Large intestine (tissue), 3 donors: ENCODE data around the gene MYL5. TPM values are rescaled to one million over a fixed set of nuclear protein-coding genes. Genes with fewer than 3 reads are reported as not detected.

Source experiments
- DNase-seq, 2 donors: peaks; one replicate each; pipeline versions ENCODE4 v3.0.0 to v3.0.0-alpha.2; 2013
- H3K27ac ChIP-seq: one replicate; pipeline ENCODE4 v1.5.1; 2013; ENCODE audit warnings: low read length
- H3K27me3 ChIP-seq: 2 replicates; pipeline ENCODE4 v1.6.1; 2013; ENCODE audit warnings: low read length; ENCODE audit not compliant: control insufficient read depth, insufficient read depth
- H3K36me3 ChIP-seq: 2 replicates; pipeline ENCODE4 v1.6.1; 2013; ENCODE audit warnings: low read length; ENCODE audit not compliant: control insufficient read depth, insufficient read depth
- H3K4me1 ChIP-seq: one replicate; pipeline ENCODE4 v1.6.1; 2013; ENCODE audit warnings: low read length; ENCODE audit not compliant: control insufficient read depth, insufficient read depth
- H3K4me3 ChIP-seq: one replicate; pipeline ENCODE4 v1.5.1; 2013; ENCODE audit warnings: low read length
- H3K9me3 ChIP-seq: one replicate; pipeline ENCODE4 v1.6.1; 2013; ENCODE audit warnings: mild to moderate bottlenecking, low read depth, low read length, moderate library complexity; ENCODE audit not compliant: control insufficient read depth
- WGBS: methylation state at CpG from one replicate; pipeline ENCODE4 v1.1.5; 2013; ENCODE audit warnings: low lambda C conversion rate; ENCODE audit not compliant: insufficient coverage; 5-methylcytosine and 5-hydroxymethylcytosine counted together
- polyA plus RNA-seq: library from polyadenylated mRNA; unstranded; fragments of 120-200 nt; gene quantifications from one replicate; pipeline ENCODE4 v1.2.1, GENCODE V29; 2013

The MYL5 gene
- polyA plus RNA-seq, 1 donor: 56.4 TPM

GRCh38 chr4:675980-676870 lies 1.9 kb downstream of the MYL5 start:
- WGBS: no CpG with 5 or more reads among the region's 19 CpGs
- no peak overlapping the region for H3K27ac ChIP-seq
- no peak for DNase-seq

GRCh38 chr4:676871-677235 lies 2.5 kb downstream of the MYL5 start:
- no peak overlapping the region for H3K27ac ChIP-seq
- H3K9me3 ChIP-seq: peaks cover 4% of the 10 kb centered on the region
- H3K4me1 ChIP-seq: peaks cover 46% of the 10 kb centered on the region
- WGBS: no CpG with 5 or more reads among the region's 8 CpGs
- H3K36me3 ChIP-seq: peaks cover 13% of the 10 kb centered on the region
- H3K27me3 ChIP-seq: no peaks in the 10 kb centered on the region
- no peak overlapping the region for H3K4me3 ChIP-seq
- DNase-seq: no peak

More at GRCh38 chr4:675980-676870, 1.9 kb downstream of the MYL5 start:
- no peak overlapping the region for H3K4me3 ChIP-seq
- no peaks in the 10 kb centered on the region for H3K27me3 ChIP-seq
- peaks cover 19% of the 10 kb centered on the region for H3K36me3 ChIP-seq
- H3K4me1 ChIP-seq: peaks cover 44% of the 10 kb centered on the region
- H3K9me3 ChIP-seq: peaks cover 4% of the 10 kb centered on the region

GRCh38 chr4:677431-678293 lies 3.3 kb downstream of the MYL5 start:
- H3K27me3 ChIP-seq: no peaks in the 10 kb centered on the region
- H3K4me3 ChIP-seq: no peak overlapping the region
- peaks cover 51% of the 10 kb centered on the region for H3K4me1 ChIP-seq
- H3K9me3 ChIP-seq: peaks cover 4% of the 10 kb centered on the region
- no peak overlapping the region for H3K27ac ChIP-seq
- peaks cover 5% of the 10 kb centered on the region for H3K36me3 ChIP-seq
- DNase-seq: no peak
- no CpG with 5 or more reads among the region's 26 CpGs for WGBS

- Histone ChIP-seq H3K4me3 (no peak overlapping the region), H3K36me3 (no peaks in the 10 kb centered on the region), H3K4me1 (peaks cover 47% of the 10 kb centered on the region), H3K9me3 (peaks cover 4% of the 10 kb centered on the region), H3K27ac (no peak overlapping the region), H3K27me3 (no peaks in the 10 kb centered on the region)
- no peak for DNase-seq
- WGBS: no CpG with 5 or more reads among the region's 14 CpGs
These were observed 4.2 kb downstream of the MYL5 start for GRCh38 chr4:678331-679103.

DNA sequence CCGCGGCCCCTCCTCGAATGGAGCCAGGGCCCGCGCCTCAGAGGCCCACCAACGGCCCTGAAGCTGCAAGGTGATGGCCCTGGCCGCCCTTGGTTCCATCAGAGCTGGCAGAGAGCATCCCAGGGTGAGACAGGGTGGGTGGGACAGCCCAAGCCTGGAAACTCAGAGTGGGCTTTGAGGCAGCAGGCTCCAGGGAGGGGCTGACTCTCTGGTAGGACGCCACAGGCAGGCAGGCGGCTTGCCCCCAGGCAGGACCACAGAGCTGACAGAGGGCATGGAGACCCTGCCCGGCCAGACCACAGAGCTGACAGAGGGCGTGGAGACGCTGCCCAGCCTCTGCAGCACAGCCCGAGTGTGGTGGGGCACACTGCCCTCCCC lies 4.8 kb downstream of the MYL5 start:
- no CpG with 5 or more reads among the region's 13 CpGs for WGBS
- DNase-seq: no peak
- H3K27ac ChIP-seq: no peak overlapping the region
- H3K27me3 ChIP-seq: no peaks in the 10 kb centered on the region
- no peak overlapping the region for H3K4me3 ChIP-seq
- peaks cover 4% of the 10 kb centered on the region for H3K9me3 ChIP-seq
- no peaks in the 10 kb centered on the region for H3K36me3 ChIP-seq
- H3K4me1 ChIP-seq: peaks cover 53% of the 10 kb centered on the region

DNA sequence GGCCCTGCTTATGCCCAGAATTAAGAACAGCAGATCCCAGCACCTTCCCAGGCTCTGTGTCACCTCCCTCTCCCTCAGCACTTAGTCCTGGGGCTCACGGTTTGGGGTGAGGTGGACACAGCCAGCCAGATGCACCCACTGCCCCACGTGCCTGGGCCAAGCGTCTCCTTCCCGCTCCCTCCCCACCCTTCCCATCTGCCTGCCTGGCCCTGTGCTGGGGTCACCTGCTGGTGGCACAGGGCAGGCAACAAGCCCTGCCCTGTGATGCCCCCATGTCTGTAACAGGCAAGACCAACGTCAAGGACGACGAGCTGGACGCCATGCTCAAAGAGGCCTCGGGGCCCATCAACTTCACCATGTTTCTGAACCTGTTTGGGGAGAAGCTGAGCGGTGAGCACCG lies 5.3 kb downstream of the MYL5 start:
- H3K4me3 ChIP-seq: no peak overlapping the region
- no peak overlapping the region for H3K27ac ChIP-seq
- H3K27me3 ChIP-seq: no peaks in the 10 kb centered on the region
- DNase-seq: no peak
- no peaks in the 10 kb centered on the region for H3K36me3 ChIP-seq
- peaks cover 4% of the 10 kb centered on the region for H3K9me3 ChIP-seq
- H3K4me1 ChIP-seq: peaks cover 56% of the 10 kb centered on the region
- WGBS: no CpG with 5 or more reads among the region's 11 CpGs

DNA sequence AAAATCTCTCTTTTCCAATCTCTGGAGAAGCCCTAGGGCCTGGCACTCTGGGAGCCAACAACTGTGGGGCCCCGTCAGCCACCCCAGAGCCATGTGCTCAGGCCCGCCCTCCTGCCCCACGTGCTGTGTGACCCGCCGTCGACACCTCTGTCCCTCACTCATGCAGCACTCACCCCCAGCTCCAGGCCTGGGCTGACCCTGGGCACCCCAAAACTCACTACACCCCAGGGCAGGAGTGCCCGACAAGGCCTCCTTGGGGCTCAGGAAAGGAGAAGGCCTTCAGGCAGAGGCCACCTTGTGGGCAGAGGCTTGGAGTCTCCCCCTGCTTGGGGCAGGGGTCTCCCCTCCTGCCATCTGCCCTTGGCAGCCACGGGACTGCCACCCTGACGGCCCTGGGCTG lies 5.7 kb downstream of the MYL5 start:
- no peaks in the 10 kb centered on the region for H3K36me3 ChIP-seq
- DNase-seq: no peak
- H3K4me1 ChIP-seq: peaks cover 52% of the 10 kb centered on the region
- H3K27ac ChIP-seq: no peak overlapping the region
- H3K4me3 ChIP-seq: no peak overlapping the region
- WGBS: no CpG with 5 or more reads among the region's 9 CpGs
- H3K27me3 ChIP-seq: no peaks in the 10 kb centered on the region
- H3K9me3 ChIP-seq: peaks cover 4% of the 10 kb centered on the region

- Histone ChIP-seq H3K4me1 (peaks cover 48% of the 10 kb centered on the region), H3K9me3 (peaks cover 4% of the 10 kb centered on the region), H3K4me3 (peak overlapping the region; percentile 28), H3K27ac (no peak overlapping the region), H3K36me3 (no peaks in the 10 kb centered on the region), H3K27me3 (no peaks in the 10 kb centered on the region)
- no CpG with 5 or more reads among the region's 17 CpGs for WGBS
- no peak for DNase-seq
These were observed 6.2 kb downstream of the MYL5 start for GRCh38 chr4:680551-680927.

DNA sequence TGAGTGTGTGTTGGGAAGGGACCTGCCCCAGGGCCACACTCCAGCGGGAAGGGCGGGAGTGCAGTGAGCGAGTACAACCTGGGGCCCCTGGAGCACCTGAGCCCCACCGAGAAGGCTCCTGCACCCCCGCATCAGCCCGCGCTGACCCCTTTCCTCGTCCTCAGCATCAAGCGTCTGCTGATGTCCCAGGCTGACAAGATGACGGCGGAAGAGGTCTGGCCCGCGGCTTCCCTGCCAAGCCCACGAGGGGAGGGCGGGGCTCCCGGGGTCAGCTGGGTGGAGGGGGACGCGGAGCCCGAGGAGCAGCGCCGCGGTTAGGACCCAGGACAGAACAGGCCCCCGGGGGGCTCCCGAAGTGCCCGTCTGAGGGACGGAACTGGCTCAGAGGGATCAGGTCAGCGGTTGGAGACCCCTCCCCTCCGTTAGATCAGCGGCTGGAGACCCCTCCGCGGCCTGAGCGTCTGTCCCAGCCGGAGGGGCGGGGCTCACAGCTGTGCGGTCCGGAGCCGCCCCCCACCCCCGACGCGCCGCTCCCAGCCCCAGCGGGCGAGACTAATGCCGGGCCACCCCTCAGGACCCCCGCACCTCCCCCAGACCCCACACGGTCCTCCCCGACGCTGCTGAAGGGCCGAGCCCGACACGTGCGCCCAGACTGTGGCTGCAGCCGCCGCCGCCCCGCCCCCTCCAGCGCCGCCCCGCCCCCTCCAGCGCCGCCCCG lies 6.7 kb downstream of the MYL5 start:
- no peaks in the 10 kb centered on the region for H3K27me3 ChIP-seq
- no peaks in the 10 kb centered on the region for H3K36me3 ChIP-seq
- peaks cover 4% of the 10 kb centered on the region for H3K9me3 ChIP-seq
- no peak overlapping the region for H3K27ac ChIP-seq
- H3K4me3 ChIP-seq: peak overlapping the region; percentile 28
- no peak for DNase-seq
- WGBS: no CpG with 5 or more reads among the region's 62 CpGs
- H3K4me1 ChIP-seq: peaks cover 47% of the 10 kb centered on the region
